GM10847 (cell line): Measurements from ENCODE around the gene MYLK.

Source experiments
- POLR2A ChIP-seq: IDR thresholded peaks from 2 replicates; pipeline ENCODE4 v1.6.1; 2011; ENCODE audit not compliant: insufficient read length; ENCODE audit errors: extremely low read depth

The MYLK gene

DNA sequence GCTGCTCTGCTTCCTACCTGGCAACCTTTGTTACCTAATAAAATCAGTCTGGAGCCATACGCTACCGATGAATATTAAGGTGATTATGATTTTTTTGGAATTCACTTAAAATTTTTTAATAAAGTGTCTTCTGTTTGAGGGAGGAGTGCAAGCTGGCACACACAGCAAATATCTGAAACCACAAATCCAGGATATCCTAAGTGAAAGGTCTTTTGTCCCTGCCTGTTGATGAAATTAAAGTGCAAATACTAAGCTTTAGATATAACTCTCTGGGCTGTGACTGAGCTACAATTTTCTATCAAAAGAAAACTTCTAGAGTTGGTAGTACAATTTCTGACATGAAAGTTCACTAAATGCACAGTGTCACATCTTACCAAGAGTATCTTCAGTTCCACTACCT, 322.9 kb downstream of the MYLK start:
- TF ChIP-seq POLR2A = no peak
